ENCODE measurements around the gene TMA16. TPM values are rescaled to one million over a fixed set of nuclear protein-coding genes. Genes with fewer than 3 reads are reported as not detected.
"Not testable (repeated sequence)": the region's sequence is repeated elsewhere in the genome, so short reads cannot be mapped to it uniquely, and the experiment has no call there.

TMA16 gene
- total RNA-seq, 1 donor from 2014 or later, result 81.3 TPM

GRCh38 chr4:163528653-163529052 is 34.2 kb downstream of the TMA16 start:
- intact Hi-C loops (cut with micrococcal nuclease), result no loop called here
- Mint-ChIP-seq H3K27me3 (ENCODE audit: low read depth) (no peaks in the 10 kb centered on the region), H3K36me3 (ENCODE audit: low read depth) (peaks cover 58% of the 10 kb centered on the region), H3K27ac (no peak overlapping the region), H3K9me3 (no peaks in the 10 kb centered on the region), H3K4me3 (ENCODE audit: low read depth) (no peak overlapping the region), H3K4me1 (ENCODE audit: low read depth) (no peaks in the 10 kb centered on the region)
- no peak for DNase-seq (ENCODE audit: low spot score)

- H3K36me3 Mint-ChIP-seq (ENCODE audit: low read depth), result peaks cover 29% of the 10 kb centered on the region
- no peak for DNase-seq (ENCODE audit: low spot score)
- no peak overlapping the region for H3K4me3 Mint-ChIP-seq (ENCODE audit: low read depth)
- no peaks in the 10 kb centered on the region for H3K9me3 Mint-ChIP-seq
- no peak overlapping the region for H3K27ac Mint-ChIP-seq
- H3K27me3 Mint-ChIP-seq (ENCODE audit: low read depth), result no peaks in the 10 kb centered on the region
- H3K4me1 Mint-ChIP-seq (ENCODE audit: low read depth), result no peaks in the 10 kb centered on the region
- intact Hi-C loops (cut with micrococcal nuclease), result no loop called here
Measured at GRCh38 chr4:163534056-163534455, 39.6 kb downstream of the TMA16 start.

- Mint-ChIP-seq H3K36me3 (ENCODE audit: low read depth) (peaks cover 16% of the 10 kb centered on the region), H3K9me3 (no peaks in the 10 kb centered on the region), H3K27me3 (ENCODE audit: low read depth) (no peaks in the 10 kb centered on the region), H3K4me1 (ENCODE audit: low read depth) (no peaks in the 10 kb centered on the region), H3K27ac (no peak overlapping the region), H3K4me3 (ENCODE audit: low read depth) (no peak overlapping the region)
- intact Hi-C loops (cut with micrococcal nuclease), result no loop called here
- DNase-seq (ENCODE audit: low spot score), result no peak
Measured at GRCh38 chr4:163535657-163536056, 41.2 kb downstream of the TMA16 start.

GRCh38 chr4:163536091-163536490 is 41.6 kb downstream of the TMA16 start:
- DNase-seq (ENCODE audit: low spot score), result no peak
- intact Hi-C loops (cut with micrococcal nuclease), result no loop called here
- H3K36me3 Mint-ChIP-seq (ENCODE audit: low read depth), result peaks cover 12% of the 10 kb centered on the region
- H3K27me3 Mint-ChIP-seq (ENCODE audit: low read depth), result no peaks in the 10 kb centered on the region
- H3K4me3 Mint-ChIP-seq (ENCODE audit: low read depth), result no peak overlapping the region
- no peaks in the 10 kb centered on the region for H3K4me1 Mint-ChIP-seq (ENCODE audit: low read depth)
- no peak overlapping the region for H3K27ac Mint-ChIP-seq
- no peaks in the 10 kb centered on the region for H3K9me3 Mint-ChIP-seq

- no peaks in the 10 kb centered on the region for H3K9me3 Mint-ChIP-seq
- intact Hi-C loops (cut with micrococcal nuclease), result no loop called here
- no peak overlapping the region for H3K27ac Mint-ChIP-seq
- no peaks in the 10 kb centered on the region for H3K27me3 Mint-ChIP-seq (ENCODE audit: low read depth)
- H3K4me1 Mint-ChIP-seq (ENCODE audit: low read depth), result no peaks in the 10 kb centered on the region
- H3K4me3 Mint-ChIP-seq (ENCODE audit: low read depth), result no peak overlapping the region
- peaks cover 2% of the 10 kb centered on the region for H3K36me3 Mint-ChIP-seq (ENCODE audit: low read depth)
- no peak for DNase-seq (ENCODE audit: low spot score)
Measured at GRCh38 chr4:163537114-163537513, 42.6 kb downstream of the TMA16 start.

- H3K4me1 Mint-ChIP-seq (ENCODE audit: low read depth); H3K27ac Mint-ChIP-seq; intact Hi-C loops (cut with micrococcal nuclease); DNase-seq (ENCODE audit: low spot score); H3K27me3 Mint-ChIP-seq (ENCODE audit: low read depth); H3K36me3 Mint-ChIP-seq (ENCODE audit: low read depth); H3K4me3 Mint-ChIP-seq (ENCODE audit: low read depth); H3K9me3 Mint-ChIP-seq: not testable (repeated sequence)
Measured at GRCh38 chr4:163538820-163539219, 44.3 kb downstream of the TMA16 start.

GRCh38 chr4:163540448-163540847 is 46.0 kb downstream of the TMA16 start:
- no peaks in the 10 kb centered on the region for H3K4me1 Mint-ChIP-seq (ENCODE audit: low read depth)
- H3K9me3 Mint-ChIP-seq, result no peaks in the 10 kb centered on the region
- H3K36me3 Mint-ChIP-seq (ENCODE audit: low read depth), result no peaks in the 10 kb centered on the region
- H3K27ac Mint-ChIP-seq, result no peak overlapping the region
- H3K4me3 Mint-ChIP-seq (ENCODE audit: low read depth), result no peak overlapping the region
- no peaks in the 10 kb centered on the region for H3K27me3 Mint-ChIP-seq (ENCODE audit: low read depth)
- no peak for DNase-seq (ENCODE audit: low spot score)
- intact Hi-C loops (cut with micrococcal nuclease), result loop anchor here (5.0 to 10.0 kb wide), 3 partner anchors 186 to 433 kb away; partner anchors contain the start of gene NAF1

- H3K4me3 Mint-ChIP-seq (ENCODE audit: low read depth), result no peak overlapping the region
- H3K4me1 Mint-ChIP-seq (ENCODE audit: low read depth), result no peaks in the 10 kb centered on the region
- no peaks in the 10 kb centered on the region for H3K36me3 Mint-ChIP-seq (ENCODE audit: low read depth)
- no peak for DNase-seq (ENCODE audit: low spot score)
- H3K27me3 Mint-ChIP-seq (ENCODE audit: low read depth), result no peaks in the 10 kb centered on the region
- intact Hi-C loops (cut with micrococcal nuclease), result loop anchor here (5.0 to 10.0 kb wide), 3 partner anchors 186 to 434 kb away; partner anchors contain the start of gene NAF1
- H3K9me3 Mint-ChIP-seq, result no peaks in the 10 kb centered on the region
- no peak overlapping the region for H3K27ac Mint-ChIP-seq
Measured at GRCh38 chr4:163540977-163541376, 46.5 kb downstream of the TMA16 start.

- no peaks in the 10 kb centered on the region for H3K27me3 Mint-ChIP-seq (ENCODE audit: low read depth)
- no peaks in the 10 kb centered on the region for H3K36me3 Mint-ChIP-seq (ENCODE audit: low read depth)
- no peaks in the 10 kb centered on the region for H3K4me1 Mint-ChIP-seq (ENCODE audit: low read depth)
- no peak for DNase-seq (ENCODE audit: low spot score)
- H3K4me3 Mint-ChIP-seq (ENCODE audit: low read depth), result no peak overlapping the region
- intact Hi-C loops (cut with micrococcal nuclease), result loop anchor here (5.0 to 10.0 kb wide), 3 partner anchors 187 to 435 kb away; partner anchors contain the start of gene NAF1
- no peak overlapping the region for H3K27ac Mint-ChIP-seq
- no peaks in the 10 kb centered on the region for H3K9me3 Mint-ChIP-seq
Measured at GRCh38 chr4:163542275-163542674, 47.8 kb downstream of the TMA16 start.

GRCh38 chr4:163544407-163545038 is 50.0 kb downstream of the TMA16 start:
- DNase-seq (ENCODE audit: low spot score), result peak; percentile 31
- Mint-ChIP-seq H3K4me1 (ENCODE audit: low read depth) (peaks cover 6% of the 10 kb centered on the region), H3K36me3 (ENCODE audit: low read depth) (no peaks in the 10 kb centered on the region), H3K27ac (no peak overlapping the region), H3K4me3 (ENCODE audit: low read depth) (no peak overlapping the region), H3K27me3 (ENCODE audit: low read depth) (no peaks in the 10 kb centered on the region), H3K9me3 (no peaks in the 10 kb centered on the region)
- intact Hi-C loops (cut with micrococcal nuclease), result loop anchor here (2.0 to 10.0 kb wide), 5 partner anchors 50 to 1047 kb away; partner anchors contain the start of genes NAF1 and TMA16

GRCh38 chr4:163548481-163549243 is 54.2 kb downstream of the TMA16 start:
- no peak for DNase-seq (ENCODE audit: low spot score)
- Mint-ChIP-seq H3K4me3 (ENCODE audit: low read depth) (peak overlapping the region; percentile 33), H3K4me1 (ENCODE audit: low read depth) (peaks cover 11% of the 10 kb centered on the region), H3K9me3 (no peaks in the 10 kb centered on the region), H3K27me3 (ENCODE audit: low read depth) (no peaks in the 10 kb centered on the region), H3K36me3 (ENCODE audit: low read depth) (no peaks in the 10 kb centered on the region), H3K27ac (no peak overlapping the region)
- intact Hi-C loops (cut with micrococcal nuclease), result loop anchor here (1.0 to 10.0 kb wide), 3 partner anchors 64 to 1051 kb away; no protein-coding TSS in a partner anchor

GRCh38 chr4:163550869-163551267 is 56.4 kb downstream of the TMA16 start:
- intact Hi-C loops (cut with micrococcal nuclease), result loop anchor here (1.0 to 10.0 kb wide), 4 partner anchors 130 to 1184 kb away; no protein-coding TSS in a partner anchor
- Mint-ChIP-seq H3K27me3 (ENCODE audit: low read depth) (peaks cover 1% of the 10 kb centered on the region), H3K27ac (no peak overlapping the region), H3K9me3 (no peaks in the 10 kb centered on the region), H3K4me1 (ENCODE audit: low read depth) (peaks cover 13% of the 10 kb centered on the region), H3K4me3 (ENCODE audit: low read depth) (no peak overlapping the region), H3K36me3 (ENCODE audit: low read depth) (no peaks in the 10 kb centered on the region)
- DNase-seq (ENCODE audit: low spot score), result no peak

- H3K4me3 Mint-ChIP-seq (ENCODE audit: low read depth), result no peak overlapping the region
- no peaks in the 10 kb centered on the region for H3K36me3 Mint-ChIP-seq (ENCODE audit: low read depth)
- H3K9me3 Mint-ChIP-seq, result no peaks in the 10 kb centered on the region
- no peak for DNase-seq (ENCODE audit: low spot score)
- intact Hi-C loops (cut with micrococcal nuclease), result loop anchor here (10.0 kb wide), 2 partner anchors 462 to 1182 kb away; no protein-coding TSS in a partner anchor
- no peak overlapping the region for H3K27ac Mint-ChIP-seq
- H3K27me3 Mint-ChIP-seq (ENCODE audit: low read depth), result peaks cover 1% of the 10 kb centered on the region
- H3K4me1 Mint-ChIP-seq (ENCODE audit: low read depth), result peaks cover 17% of the 10 kb centered on the region
Measured at GRCh38 chr4:163553146-163553545, 58.7 kb downstream of the TMA16 start.

Data from activated T-helper 2 cell treated with anti-CD3 and anti-CD28 coated beads, Interferon-gamma antibody, Interleukin-2, Interleukin-4, amounts not matched to agents 10 μg/mL and 5 μg/mL and 100 μg/mL, durations not matched to agents 14 hours and 24 hours and 36 hours (primary cell).